ENCODE measurements around the gene CDCA7.

DNA sequence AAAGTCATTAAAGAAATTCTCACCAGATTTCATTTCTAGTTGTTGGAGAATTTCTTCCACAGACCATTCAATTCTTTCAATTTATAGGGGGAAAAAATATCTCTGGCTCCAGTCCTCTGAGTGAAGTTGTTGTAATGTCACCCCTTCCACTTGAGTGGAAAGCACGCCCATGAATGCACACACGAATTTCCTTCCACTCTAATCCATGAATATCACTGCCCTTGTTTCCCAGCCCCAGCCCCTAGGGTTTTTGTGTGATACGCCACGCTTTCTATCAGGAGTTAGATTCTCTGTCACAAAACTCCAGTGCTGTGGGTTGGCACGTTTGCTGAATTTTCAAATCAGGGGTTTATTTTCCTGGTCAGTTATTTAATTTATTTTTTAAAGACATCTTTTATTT, 38.1 kb downstream of the CDCA7 start:
- TF ChIP-seq, protein P1, sequence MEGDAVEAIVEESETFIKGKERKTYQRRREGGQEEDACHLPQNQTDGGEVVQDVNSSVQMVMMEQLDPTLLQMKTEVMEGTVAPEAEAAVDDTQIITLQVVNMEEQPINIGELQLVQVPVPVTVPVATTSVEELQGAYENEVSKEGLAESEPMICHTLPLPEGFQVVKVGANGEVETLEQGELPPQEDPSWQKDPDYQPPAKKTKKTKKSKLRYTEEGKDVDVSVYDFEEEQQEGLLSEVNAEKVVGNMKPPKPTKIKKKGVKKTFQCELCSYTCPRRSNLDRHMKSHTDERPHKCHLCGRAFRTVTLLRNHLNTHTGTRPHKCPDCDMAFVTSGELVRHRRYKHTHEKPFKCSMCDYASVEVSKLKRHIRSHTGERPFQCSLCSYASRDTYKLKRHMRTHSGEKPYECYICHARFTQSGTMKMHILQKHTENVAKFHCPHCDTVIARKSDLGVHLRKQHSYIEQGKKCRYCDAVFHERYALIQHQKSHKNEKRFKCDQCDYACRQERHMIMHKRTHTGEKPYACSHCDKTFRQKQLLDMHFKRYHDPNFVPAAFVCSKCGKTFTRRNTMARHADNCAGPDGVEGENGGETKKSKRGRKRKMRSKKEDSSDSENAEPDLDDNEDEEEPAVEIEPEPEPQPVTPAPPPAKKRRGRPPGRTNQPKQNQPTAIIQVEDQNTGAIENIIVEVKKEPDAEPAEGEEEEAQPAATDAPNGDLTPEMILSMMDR (IDR thresholded peaks at IDR 0.05 in 4 of 5, conservative IDR thresholded peaks at IDR 0.05 in 1 of 5), result no peak
- no peak for TF ChIP-seq POLR2A (IDR thresholded peaks at IDR 0.05)
